ENCODE results near the gene NTN1.

Gene NTN1

GRCh38 chr17:9023392-9024218, 2.3 kb downstream of the NTN1 start:
- H3K27me3 ChIP-seq (ENCODE audit: control insufficient read depth in 1 of 2, insufficient read depth in 2 of 2, low read length in 2 of 2), result peaks cover 0 to 13% of the 10 kb centered on the region in 2 donors
- no peaks in the 10 kb centered on the region for H3K9me3 ChIP-seq (ENCODE audit: control insufficient read depth in 2 of 2, low read length in 2 of 2)
- no peak overlapping the region for H3K27ac ChIP-seq (ENCODE audit: low read length)
- peak overlapping the region; percentile 45 to 79 for H3K4me3 ChIP-seq (ENCODE audit: low read length in 2 of 2)
- no peaks in the 10 kb centered on the region for H3K36me3 ChIP-seq (ENCODE audit: control insufficient read depth in 2 of 2, insufficient read depth in 2 of 2, low read length in 2 of 2)
- peaks cover 40% of the 10 kb centered on the region for H3K4me1 ChIP-seq (ENCODE audit: control insufficient read depth, insufficient read depth, low read length)
- H3K9ac ChIP-seq (ENCODE audit: low read length in 2 of 2), result peak overlapping the region in 1 of 2 donors; percentile 58

- H3K9me3 ChIP-seq (ENCODE audit: control insufficient read depth in 2 of 2, low read length in 2 of 2), result no peaks in the 10 kb centered on the region
- no peaks in the 10 kb centered on the region for H3K36me3 ChIP-seq (ENCODE audit: control insufficient read depth in 2 of 2, insufficient read depth in 2 of 2, low read length in 2 of 2)
- H3K4me1 ChIP-seq (ENCODE audit: control insufficient read depth, insufficient read depth, low read length), result peaks cover 49% of the 10 kb centered on the region
- H3K27me3 ChIP-seq (ENCODE audit: control insufficient read depth in 1 of 2, insufficient read depth in 2 of 2, low read length in 2 of 2), result peaks cover 0 to 12% of the 10 kb centered on the region in 2 donors
- no peak overlapping the region for H3K27ac ChIP-seq (ENCODE audit: low read length)
- peak overlapping the region in 1 of 2 donors; percentile 79 for H3K4me3 ChIP-seq (ENCODE audit: low read length in 2 of 2)
- H3K9ac ChIP-seq (ENCODE audit: low read length in 2 of 2), result no peak overlapping the region
Observed at GRCh38 chr17:9024497-9024896, 3.2 kb downstream of the NTN1 start.

- H3K36me3 ChIP-seq (ENCODE audit: control insufficient read depth in 2 of 2, insufficient read depth in 2 of 2, low read length in 2 of 2), result peaks cover 0 to 2% of the 10 kb centered on the region in 2 donors
- peak overlapping the region in 1 of 2 donors; percentile 15 for H3K4me3 ChIP-seq (ENCODE audit: low read length in 2 of 2)
- H3K9me3 ChIP-seq (ENCODE audit: control insufficient read depth in 2 of 2, low read length in 2 of 2), result no peaks in the 10 kb centered on the region
- peaks cover 40% of the 10 kb centered on the region for H3K4me1 ChIP-seq (ENCODE audit: control insufficient read depth, insufficient read depth, low read length)
- peaks cover 0 to 9% of the 10 kb centered on the region in 2 donors for H3K27me3 ChIP-seq (ENCODE audit: control insufficient read depth in 1 of 2, insufficient read depth in 2 of 2, low read length in 2 of 2)
- H3K27ac ChIP-seq (ENCODE audit: low read length), result no peak overlapping the region
- H3K9ac ChIP-seq (ENCODE audit: low read length in 2 of 2), result no peak overlapping the region
Observed at GRCh38 chr17:9026741-9027140, 5.4 kb downstream of the NTN1 start.

- Histone ChIP-seq H3K9ac (ENCODE audit: low read length in 2 of 2) (peak overlapping the region in 1 of 2 donors; percentile 13), H3K4me1 (ENCODE audit: control insufficient read depth, insufficient read depth, low read length) (peaks cover 31% of the 10 kb centered on the region), H3K4me3 (ENCODE audit: low read length in 2 of 2) (peak overlapping the region in 1 of 2 donors; percentile 22), H3K27ac (ENCODE audit: low read length) (peak overlapping the region; percentile 46), H3K9me3 (ENCODE audit: control insufficient read depth in 2 of 2, low read length in 2 of 2) (no peaks in the 10 kb centered on the region), H3K36me3 (ENCODE audit: control insufficient read depth in 2 of 2, insufficient read depth in 2 of 2, low read length in 2 of 2) (peaks cover 0 to 2% of the 10 kb centered on the region in 2 donors), H3K27me3 (ENCODE audit: control insufficient read depth in 1 of 2, insufficient read depth in 2 of 2, low read length in 2 of 2) (peaks cover 0 to 5% of the 10 kb centered on the region in 2 donors)
Observed at GRCh38 chr17:9028202-9028987, 7.1 kb downstream of the NTN1 start.

- Histone ChIP-seq H3K4me3 (ENCODE audit: low read length in 2 of 2) (peak overlapping the region in 1 of 2 donors; percentile 22), H3K27ac (ENCODE audit: low read length) (peak overlapping the region; percentile 24), H3K9ac (ENCODE audit: low read length in 2 of 2) (no peak overlapping the region), H3K27me3 (ENCODE audit: control insufficient read depth in 1 of 2, insufficient read depth in 2 of 2, low read length in 2 of 2) (no peaks in the 10 kb centered on the region), H3K4me1 (ENCODE audit: control insufficient read depth, insufficient read depth, low read length) (peaks cover 28% of the 10 kb centered on the region), H3K9me3 (ENCODE audit: control insufficient read depth in 2 of 2, low read length in 2 of 2) (no peaks in the 10 kb centered on the region), H3K36me3 (ENCODE audit: control insufficient read depth in 2 of 2, insufficient read depth in 2 of 2, low read length in 2 of 2) (peaks cover 0 to 2% of the 10 kb centered on the region in 2 donors)
Observed at GRCh38 chr17:9028988-9029570, 7.8 kb downstream of the NTN1 start.

- no peak overlapping the region for H3K9ac ChIP-seq (ENCODE audit: low read length in 2 of 2)
- no peaks in the 10 kb centered on the region for H3K27me3 ChIP-seq (ENCODE audit: control insufficient read depth in 1 of 2, insufficient read depth in 2 of 2, low read length in 2 of 2)
- peak overlapping the region in 1 of 2 donors; percentile 35 for H3K4me3 ChIP-seq (ENCODE audit: low read length in 2 of 2)
- H3K9me3 ChIP-seq (ENCODE audit: control insufficient read depth in 2 of 2, low read length in 2 of 2), result no peaks in the 10 kb centered on the region
- H3K4me1 ChIP-seq (ENCODE audit: control insufficient read depth, insufficient read depth, low read length), result peaks cover 22% of the 10 kb centered on the region
- peak overlapping the region; percentile 31 for H3K27ac ChIP-seq (ENCODE audit: low read length)
- H3K36me3 ChIP-seq (ENCODE audit: control insufficient read depth in 2 of 2, insufficient read depth in 2 of 2, low read length in 2 of 2), result peaks cover 0 to 2% of the 10 kb centered on the region in 2 donors
Observed at GRCh38 chr17:9032151-9032550, 10.8 kb downstream of the NTN1 start.

- peaks cover 0 to 2% of the 10 kb centered on the region in 2 donors for H3K36me3 ChIP-seq (ENCODE audit: control insufficient read depth in 2 of 2, insufficient read depth in 2 of 2, low read length in 2 of 2)
- H3K4me1 ChIP-seq (ENCODE audit: control insufficient read depth, insufficient read depth, low read length), result peaks cover 22% of the 10 kb centered on the region
- H3K9me3 ChIP-seq (ENCODE audit: control insufficient read depth in 2 of 2, low read length in 2 of 2), result no peaks in the 10 kb centered on the region
- H3K4me3 ChIP-seq (ENCODE audit: low read length in 2 of 2), result peak overlapping the region in 1 of 2 donors; percentile 35
- no peaks in the 10 kb centered on the region for H3K27me3 ChIP-seq (ENCODE audit: control insufficient read depth in 1 of 2, insufficient read depth in 2 of 2, low read length in 2 of 2)
- H3K27ac ChIP-seq (ENCODE audit: low read length), result peak overlapping the region; percentile 31
- H3K9ac ChIP-seq (ENCODE audit: low read length in 2 of 2), result no peak overlapping the region
Observed at GRCh38 chr17:9032583-9032982, 11.3 kb downstream of the NTN1 start.

- peaks cover 7% of the 10 kb centered on the region for H3K4me1 ChIP-seq (ENCODE audit: control insufficient read depth, insufficient read depth, low read length)
Observed at GRCh38 chr17:9035249-9035648, 13.9 kb downstream of the NTN1 start.

GRCh38 chr17:9036336-9036735, 15.0 kb downstream of the NTN1 start:
- Histone ChIP-seq H3K9ac (ENCODE audit: low read length in 2 of 2) (no peak overlapping the region), H3K27ac (ENCODE audit: low read length) (no peak overlapping the region), H3K27me3 (ENCODE audit: control insufficient read depth in 1 of 2, insufficient read depth in 2 of 2, low read length in 2 of 2) (no peaks in the 10 kb centered on the region), H3K4me1 (ENCODE audit: control insufficient read depth, insufficient read depth, low read length) (peaks cover 7% of the 10 kb centered on the region), H3K9me3 (ENCODE audit: control insufficient read depth in 2 of 2, low read length in 2 of 2) (peaks cover 0 to 4% of the 10 kb centered on the region in 2 donors), H3K36me3 (ENCODE audit: control insufficient read depth in 2 of 2, insufficient read depth in 2 of 2, low read length in 2 of 2) (no peaks in the 10 kb centered on the region), H3K4me3 (ENCODE audit: low read length in 2 of 2) (no peak overlapping the region)

More at GRCh38 chr17:9035249-9035648, 13.9 kb downstream of the NTN1 start:
- Histone ChIP-seq H3K27me3 (ENCODE audit: control insufficient read depth in 1 of 2, insufficient read depth in 2 of 2, low read length in 2 of 2) (no peaks in the 10 kb centered on the region), H3K4me3 (ENCODE audit: low read length in 2 of 2) (no peak overlapping the region), H3K9me3 (ENCODE audit: control insufficient read depth in 2 of 2, low read length in 2 of 2) (peaks cover 0 to 4% of the 10 kb centered on the region in 2 donors), H3K27ac (ENCODE audit: low read length) (no peak overlapping the region), H3K9ac (ENCODE audit: low read length in 2 of 2) (no peak overlapping the region), H3K36me3 (ENCODE audit: control insufficient read depth in 2 of 2, insufficient read depth in 2 of 2, low read length in 2 of 2) (no peaks in the 10 kb centered on the region)

GRCh38 chr17:9037736-9038135, 16.4 kb downstream of the NTN1 start:
- no peaks in the 10 kb centered on the region for H3K27me3 ChIP-seq (ENCODE audit: control insufficient read depth in 1 of 2, insufficient read depth in 2 of 2, low read length in 2 of 2)
- no peaks in the 10 kb centered on the region for H3K36me3 ChIP-seq (ENCODE audit: control insufficient read depth in 2 of 2, insufficient read depth in 2 of 2, low read length in 2 of 2)
- peaks cover 3% of the 10 kb centered on the region for H3K4me1 ChIP-seq (ENCODE audit: control insufficient read depth, insufficient read depth, low read length)
- H3K9ac ChIP-seq (ENCODE audit: low read length in 2 of 2), result no peak overlapping the region
- H3K4me3 ChIP-seq (ENCODE audit: low read length in 2 of 2), result no peak overlapping the region
- no peak overlapping the region for H3K27ac ChIP-seq (ENCODE audit: low read length)
- H3K9me3 ChIP-seq (ENCODE audit: control insufficient read depth in 2 of 2, low read length in 2 of 2), result peaks cover 0 to 4% of the 10 kb centered on the region in 2 donors

Data from stomach smooth muscle (tissue), 2 donors.